ENCODE results near the gene EPOP. TPM values are rescaled to one million over a fixed set of nuclear protein-coding genes. Genes with fewer than 3 reads are reported as not detected.

Gene EPOP
- total and polyA plus RNA-seq, 2 of the 13 experiments (the other 11 are each of a cell fraction or from before 2014, with no cell fraction given) = 14.7 to 37.8 TPM

- TF ChIP-seq KMT2B (CRISPR knock-in tag; IDR thresholded peaks at IDR 0.05) = peak; percentile 26; the same call in 1 of the 2 replicates
- peak; percentile 94 for TF ChIP-seq HNRNPL (IDR thresholded peaks at IDR 0.05; ENCODE audit: low read depth, low read length)
- no peak for TF ChIP-seq ZNF160 (CRISPR knock-in tag; IDR thresholded peaks at IDR 0.05)
- TF ChIP-seq ZNF713 (CRISPR knock-in tag; IDR thresholded peaks at IDR 0.05) = no peak
- no peak for TF ChIP-seq FOXM1 (CRISPR knock-in tag; IDR thresholded peaks at IDR 0.05)
- no peak for TF ChIP-seq IKZF1 (IDR thresholded peaks at IDR 0.05)
- no peak for TF ChIP-seq ZKSCAN5 (CRISPR knock-in tag; IDR thresholded peaks at IDR 0.05)
- TF ChIP-seq FLYWCH1 (CRISPR knock-in tag; IDR thresholded peaks at IDR 0.05) = no peak
- TF ChIP-seq TP53 (CRISPR knock-in tag; conservative IDR thresholded peaks at IDR 0.05) = no peak; the same call in 1 of the 2 replicates
- peak; percentile 94 for TF ChIP-seq ZBTB43 (CRISPR knock-in tag; conservative IDR thresholded peaks at IDR 0.05)
- TF ChIP-seq HNF4A (CRISPR knock-in tag; IDR thresholded peaks at IDR 0.05) = peak; percentile 52; the same call in 1 of the 2 replicates
- no peak for TF ChIP-seq HNRNPH1 (optimal IDR thresholded peaks at IDR 0.05; ENCODE audit: low read depth, low read length)
- no peak for TF ChIP-seq ZNF513 (CRISPR knock-in tag; conservative IDR thresholded peaks at IDR 0.05)
- TF ChIP-seq GABPA (IDR thresholded peaks at IDR 0.05; ENCODE audit: low read depth, low read length) = no peak
- peak; percentile 38; the same call in 1 of the 2 replicates for TF ChIP-seq GABPA (CRISPR knock-in tag; IDR thresholded peaks at IDR 0.05; ENCODE audit: low read depth)
- TF ChIP-seq ZNF660 (CRISPR knock-in tag; IDR thresholded peaks at IDR 0.05; ENCODE audit: borderline replicate concordance, low read depth) = no peak
- no peak for TF ChIP-seq CHD4 (IDR thresholded peaks at IDR 0.05; ENCODE audit: borderline replicate concordance, low read length)
- no peak for TF ChIP-seq CEBPB (IDR thresholded peaks at IDR 0.05; ENCODE audit: borderline replicate concordance, low read depth, low read length)
- peak; percentile 96 for TF ChIP-seq SMAD3 (CRISPR knock-in tag; IDR thresholded peaks at IDR 0.05)
- TF ChIP-seq SIX4 (CRISPR knock-in tag; IDR thresholded peaks at IDR 0.05) = no peak
- TF ChIP-seq, protein P1, sequence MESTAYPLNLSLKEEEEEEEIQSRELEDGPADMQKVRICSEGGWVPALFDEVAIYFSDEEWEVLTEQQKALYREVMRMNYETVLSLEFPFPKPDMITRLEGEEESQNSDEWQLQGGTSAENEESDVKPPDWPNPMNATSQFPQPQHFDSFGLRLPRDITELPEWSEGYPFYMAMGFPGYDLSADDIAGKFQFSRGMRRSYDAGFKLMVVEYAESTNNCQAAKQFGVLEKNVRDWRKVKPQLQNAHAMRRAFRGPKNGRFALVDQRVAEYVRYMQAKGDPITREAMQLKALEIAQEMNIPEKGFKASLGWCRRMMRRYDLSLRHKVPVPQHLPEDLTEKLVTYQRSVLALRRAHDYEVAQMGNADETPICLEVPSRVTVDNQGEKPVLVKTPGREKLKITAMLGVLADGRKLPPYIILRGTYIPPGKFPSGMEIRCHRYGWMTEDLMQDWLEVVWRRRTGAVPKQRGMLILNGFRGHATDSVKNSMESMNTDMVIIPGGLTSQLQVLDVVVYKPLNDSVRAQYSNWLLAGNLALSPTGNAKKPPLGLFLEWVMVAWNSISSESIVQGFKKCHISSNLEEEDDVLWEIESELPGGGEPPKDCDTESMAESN (CRISPR knock-in tag; conservative IDR thresholded peaks at IDR 0.05) = peak; percentile 69; the same call in 1 of the 2 replicates
Observed at GRCh38 chr17:38663125-38663751, 11.5 kb downstream of the EPOP start (continued).
